Keratinocyte (primary cell): ENCODE data around the gene FGF5. TPM values are rescaled to one million over a fixed set of nuclear protein-coding genes. Genes with fewer than 3 reads are reported as not detected.

ENCODE experiments used
- DNase-seq: peaks from one replicate; pipeline ENCODE4 v3.0.0-alpha.2; 2011; ENCODE audit warnings: low read depth, missing footprints, low spot score
- FAIRE-seq: peaks from 2 replicates; lab custom pipeline; 2011; peaks lifted over from hg19 to GRCh38; lab: Jason Lieb, UNC
- H2AFZ ChIP-seq: 2 replicates; pipeline ENCODE4 v1.6.0; 2012; ENCODE audit warnings: low read length, control low read depth, inconsistent platforms; ENCODE audit not compliant: control insufficient read depth
- H3K27ac ChIP-seq: 2 replicates; pipeline ENCODE4 v1.5.1; 2011; ENCODE audit warnings: low read length; ENCODE audit not compliant: control insufficient read depth, insufficient read depth
- H3K27me3 ChIP-seq: 3 replicates; pipeline ENCODE4 v1.6.0; 2011; ENCODE audit warnings: low read length; ENCODE audit not compliant: control insufficient read depth, insufficient read depth; ENCODE audit errors: extremely low read depth
- H3K36me3 ChIP-seq, 2 experiments: 2 replicates in 1 of 2; 3 replicates in 1 of 2; pipeline ENCODE4 v1.5.1; 2011; ENCODE audit warnings: low read length in 2 of 2, mild to moderate bottlenecking in 1 of 2; ENCODE audit not compliant: control insufficient read depth in 2 of 2, insufficient read depth in 2 of 2; ENCODE audit errors: extremely low read depth in 1 of 2
- H3K4me1 ChIP-seq: 3 replicates; pipeline ENCODE4 v1.5.1; 2011; ENCODE audit warnings: low read length; ENCODE audit not compliant: control insufficient read depth, insufficient read depth; ENCODE audit errors: extremely low read depth
- H3K4me2 ChIP-seq: 3 replicates; pipeline ENCODE4 v1.6.0; 2011; ENCODE audit warnings: low read depth, low read length; ENCODE audit not compliant: control insufficient read depth, insufficient read depth; ENCODE audit errors: extremely low read depth
- H3K4me3 ChIP-seq, 3 experiments: fragments of 200-600 bp in 1 of 3; sonication (generic) in 1 of 3; 2 replicates in 2 of 3; 3 replicates in 1 of 3; pipeline ENCODE4 v1.5.1; 2011 to 2016; ENCODE audit warnings: low read length in 3 of 3, mild to moderate bottlenecking in 3 of 3, control low read depth in 2 of 3, inconsistent platforms in 1 of 3, low read depth in 1 of 3, mixed read lengths in 1 of 3, mixed run types in 1 of 3, moderate library complexity in 1 of 3; ENCODE audit not compliant: control insufficient read depth in 2 of 3, insufficient read depth in 2 of 3; ENCODE audit errors: extremely low read depth in 1 of 3
- H3K79me2 ChIP-seq: 2 replicates; pipeline ENCODE4 v1.6.0; 2012; ENCODE audit warnings: low read length; ENCODE audit not compliant: control insufficient read depth, insufficient read depth
- H3K9ac ChIP-seq: 3 replicates; pipeline ENCODE4 v1.6.0; 2011; ENCODE audit warnings: low read length; ENCODE audit not compliant: control insufficient read depth, insufficient read depth; ENCODE audit errors: extremely low read depth
- H3K9me1 ChIP-seq: 3 replicates; pipeline ENCODE4 v1.6.0; 2011; ENCODE audit warnings: low read length; ENCODE audit not compliant: control insufficient read depth, insufficient read depth; ENCODE audit errors: extremely low read depth
- H3K9me3 ChIP-seq: 2 replicates; pipeline ENCODE4 v1.5.1; 2012; ENCODE audit warnings: low read depth, low read length; ENCODE audit not compliant: control insufficient read depth
- H4K20me1 ChIP-seq: 3 replicates; pipeline ENCODE4 v1.6.0; 2011; ENCODE audit warnings: low read length; ENCODE audit not compliant: control insufficient read depth, insufficient read depth; ENCODE audit errors: extremely low read depth
- EZH2 ChIP-seq: IDR thresholded peaks from one replicate; pipeline ENCODE4 v1.6.1; 2012; ENCODE audit warnings: inconsistent platforms, mild to moderate bottlenecking, low read length, moderate library complexity
- dilution Hi-C: fragments of 300-500 bp; cut with MboI; formaldehyde crosslinking; loops from one replicate; pipeline ENCODE4 v1.7.0; 2020; ENCODE audit warnings: low sequenced_read_pairs; ENCODE audit not compliant: extremely low pct_ligation_motif_present
- polyA plus RNA-seq, 5 experiments: library from polyadenylated mRNA; depleted of rRNA in 3 of 5; stranded (reverse) in 3 of 5; stranded (forward) in 1 of 5; unstranded in 1 of 5; fragments of >200 nt; gene quantifications; 1 replicate in 1 of 5; 2 replicates in 3 of 5; 3 replicates in 1 of 5; pipeline versions ENCODE4 v1.2.1 to v1.2.3, GENCODE V29; 2011 to 2012; ENCODE audit warnings: missing spikeins in 2 of 5, low read depth in 1 of 5, low replicate concordance in 1 of 5
- TF ChIP-seq, protein P1 (sequence below), 3 experiments: IDR thresholded peaks in 1 of 3; conservative IDR thresholded peaks in 1 of 3; optimal IDR thresholded peaks in 1 of 3; 2 replicates in 2 of 3; 3 replicates in 1 of 3; pipeline versions ENCODE3 to v1.5.1; 2011; ENCODE audit warnings: low read length in 3 of 3, mild to moderate bottlenecking in 3 of 3, moderate library complexity in 2 of 3, control low read depth in 1 of 3, inconsistent platforms in 1 of 3; ENCODE audit not compliant: insufficient read depth in 2 of 3; ENCODE audit errors: extremely low read depth in 1 of 3

The FGF5 gene
- polyA plus RNA-seq, 1 donor (not counting 4 experiments of a cell fraction or from before 2014, with no cell fraction given): 3.9 TPM

GRCh38 chr4:80309294-80310004, 43.0 kb downstream of the FGF5 start:
- no peak overlapping the region for H3K9ac ChIP-seq
- H3K4me1 ChIP-seq: peaks cover 52% of the 10 kb centered on the region
- H3K27me3 ChIP-seq: no peaks in the 10 kb centered on the region
- no peaks in the 10 kb centered on the region for H3K79me2 ChIP-seq
- peak overlapping the region; percentile 91 for H3K27ac ChIP-seq
- peak overlapping the region; percentile 63 for H2AFZ ChIP-seq
- H3K4me2 ChIP-seq: peak overlapping the region; percentile 60
- TF ChIP-seq, protein P1, sequence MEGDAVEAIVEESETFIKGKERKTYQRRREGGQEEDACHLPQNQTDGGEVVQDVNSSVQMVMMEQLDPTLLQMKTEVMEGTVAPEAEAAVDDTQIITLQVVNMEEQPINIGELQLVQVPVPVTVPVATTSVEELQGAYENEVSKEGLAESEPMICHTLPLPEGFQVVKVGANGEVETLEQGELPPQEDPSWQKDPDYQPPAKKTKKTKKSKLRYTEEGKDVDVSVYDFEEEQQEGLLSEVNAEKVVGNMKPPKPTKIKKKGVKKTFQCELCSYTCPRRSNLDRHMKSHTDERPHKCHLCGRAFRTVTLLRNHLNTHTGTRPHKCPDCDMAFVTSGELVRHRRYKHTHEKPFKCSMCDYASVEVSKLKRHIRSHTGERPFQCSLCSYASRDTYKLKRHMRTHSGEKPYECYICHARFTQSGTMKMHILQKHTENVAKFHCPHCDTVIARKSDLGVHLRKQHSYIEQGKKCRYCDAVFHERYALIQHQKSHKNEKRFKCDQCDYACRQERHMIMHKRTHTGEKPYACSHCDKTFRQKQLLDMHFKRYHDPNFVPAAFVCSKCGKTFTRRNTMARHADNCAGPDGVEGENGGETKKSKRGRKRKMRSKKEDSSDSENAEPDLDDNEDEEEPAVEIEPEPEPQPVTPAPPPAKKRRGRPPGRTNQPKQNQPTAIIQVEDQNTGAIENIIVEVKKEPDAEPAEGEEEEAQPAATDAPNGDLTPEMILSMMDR (optimal IDR thresholded peaks at IDR 0.05 in 1 of 3, IDR thresholded peaks at IDR 0.05 in 1 of 3, conservative IDR thresholded peaks at IDR 0.05 in 1 of 3; ENCODE audit: extremely low read depth in 1 of 3, insufficient read depth in 2 of 3, low read length in 3 of 3): no peak
- no peak for TF ChIP-seq EZH2
- no peaks in the 10 kb centered on the region for H3K36me3 ChIP-seq
- dilution Hi-C loops: no loop called here
- peak; percentile 97 for FAIRE-seq
- no peaks in the 10 kb centered on the region for H3K9me1 ChIP-seq
- no peak overlapping the region for H3K4me3 ChIP-seq
- H4K20me1 ChIP-seq: no peaks in the 10 kb centered on the region
- H3K9me3 ChIP-seq: no peaks in the 10 kb centered on the region
- peak; percentile 49 for DNase-seq

- FAIRE-seq (no peak), DNase-seq (no peak)
- H3K4me2 ChIP-seq: no peak overlapping the region
- dilution Hi-C loops: no loop called here
- TF ChIP-seq, protein P1 (optimal IDR thresholded peaks at IDR 0.05 in 1 of 3, IDR thresholded peaks at IDR 0.05 in 1 of 3, conservative IDR thresholded peaks at IDR 0.05 in 1 of 3; ENCODE audit: extremely low read depth in 1 of 3, insufficient read depth in 2 of 3, low read length in 3 of 3): no peak
- TF ChIP-seq EZH2: no peak
- peaks cover 40% of the 10 kb centered on the region for H3K4me1 ChIP-seq
- no peaks in the 10 kb centered on the region for H3K9me3 ChIP-seq
- H4K20me1 ChIP-seq: no peaks in the 10 kb centered on the region
- H3K27ac ChIP-seq: no peak overlapping the region
- H2AFZ ChIP-seq: no peak overlapping the region
- no peaks in the 10 kb centered on the region for H3K79me2 ChIP-seq
- no peaks in the 10 kb centered on the region for H3K36me3 ChIP-seq
- H3K9ac ChIP-seq: no peak overlapping the region
- H3K4me3 ChIP-seq: no peak overlapping the region
- no peaks in the 10 kb centered on the region for H3K27me3 ChIP-seq
- no peaks in the 10 kb centered on the region for H3K9me1 ChIP-seq
Measured at GRCh38 chr4:80311130-80311529, 44.7 kb downstream of the FGF5 start.
